T1000 (cell line): ENCODE results near the gene PSORS1C2.
"Not testable (repeated sequence)": the region's sequence is repeated elsewhere in the genome, so short reads cannot be mapped to it uniquely, and the experiment has no call there.

Experiments used
- DNase-seq: peaks from one replicate; lab custom pipeline; 2025; ENCODE audit warnings: mixed read lengths; lab: John Stamatoyannopoulos, UW

PSORS1C2 gene

DNA sequence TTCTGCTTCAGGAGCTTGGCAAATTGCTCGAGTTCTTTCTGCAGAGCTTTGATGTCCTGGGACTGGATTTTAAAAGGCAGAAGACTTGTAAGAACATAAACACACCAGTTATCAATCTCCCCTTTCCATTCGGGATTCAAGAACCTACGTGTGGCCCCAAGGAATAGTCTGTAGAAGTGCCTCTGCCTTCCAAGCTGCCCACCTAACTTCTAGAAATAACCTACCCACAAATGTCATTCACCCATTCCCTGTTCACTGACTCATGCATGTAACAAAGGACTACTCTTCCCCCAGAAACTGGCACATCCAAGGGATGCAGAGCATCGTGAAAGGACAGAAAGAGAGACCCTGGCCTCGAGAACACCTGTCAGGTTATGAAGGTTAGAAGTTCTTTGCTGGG lies 27.1 kb upstream of the PSORS1C2 start:
- DNase-seq: no peak

DNA sequence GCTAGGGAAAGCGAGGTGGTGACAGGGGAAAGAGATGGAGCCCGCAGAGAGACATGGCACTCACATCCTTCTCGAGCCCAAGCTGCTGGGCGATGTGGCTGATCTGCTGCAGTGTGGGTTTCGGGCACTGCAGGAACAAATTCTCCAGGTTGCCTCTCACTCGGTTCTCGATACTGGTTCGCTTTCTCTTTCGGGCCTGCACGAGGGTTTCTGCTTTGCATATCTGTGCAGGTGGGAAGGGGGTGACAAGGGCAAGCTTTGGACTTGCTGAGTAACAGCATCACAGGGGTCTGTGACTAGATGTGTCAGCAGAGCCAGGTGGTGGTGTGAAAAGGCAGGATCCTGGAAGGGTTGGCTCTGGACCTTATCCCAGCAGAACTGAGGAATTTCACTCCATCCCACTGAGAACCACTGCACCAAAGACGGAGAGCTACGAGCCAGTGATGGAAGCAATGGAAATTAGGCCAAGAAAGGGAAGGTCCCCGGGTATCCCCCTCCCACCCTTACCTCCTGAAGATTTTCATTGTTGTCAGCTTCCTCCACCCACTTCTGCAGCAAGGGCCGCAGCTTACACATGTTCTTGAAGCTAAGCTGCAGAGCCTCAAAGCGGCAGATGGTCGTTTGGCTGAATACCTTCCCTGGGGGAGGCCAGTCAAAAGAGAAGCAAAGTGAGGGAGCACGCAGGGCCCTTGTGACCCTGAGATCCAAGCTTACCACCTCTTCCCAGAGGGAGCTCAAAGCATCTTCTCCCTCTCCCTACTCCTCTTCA lies 26.4 kb upstream of the PSORS1C2 start:
- DNase-seq: not testable (repeated sequence)

DNA sequence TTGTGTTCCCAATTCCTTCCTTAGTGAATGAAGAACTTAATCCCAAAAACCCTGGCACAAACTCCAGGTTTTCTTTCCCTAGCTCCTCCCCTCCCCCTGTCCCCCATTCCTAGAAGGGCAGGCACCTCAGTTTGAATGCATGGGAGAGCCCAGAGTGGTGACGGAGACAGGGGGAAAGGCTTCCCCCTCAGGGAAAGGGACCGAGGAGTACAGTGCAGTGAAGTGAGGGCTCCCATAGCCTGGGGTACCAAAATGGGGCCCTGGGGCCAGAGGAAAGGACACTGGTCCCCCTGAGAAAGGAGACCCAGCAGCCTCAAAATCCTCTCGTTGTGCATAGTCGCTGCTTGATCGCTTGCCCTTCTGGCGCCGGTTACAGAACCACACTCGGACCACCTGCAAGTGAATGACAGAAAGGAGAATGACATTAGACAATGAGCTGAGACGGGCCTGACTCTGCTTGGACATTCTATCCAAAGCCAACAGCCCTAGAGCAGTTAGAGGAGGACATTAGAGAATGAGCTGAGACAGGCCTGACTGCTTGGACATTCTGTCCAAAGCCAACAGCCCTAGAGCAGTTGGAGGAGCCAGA lies 25.7 kb upstream of the PSORS1C2 start:
- not testable (repeated sequence) for DNase-seq

DNA sequence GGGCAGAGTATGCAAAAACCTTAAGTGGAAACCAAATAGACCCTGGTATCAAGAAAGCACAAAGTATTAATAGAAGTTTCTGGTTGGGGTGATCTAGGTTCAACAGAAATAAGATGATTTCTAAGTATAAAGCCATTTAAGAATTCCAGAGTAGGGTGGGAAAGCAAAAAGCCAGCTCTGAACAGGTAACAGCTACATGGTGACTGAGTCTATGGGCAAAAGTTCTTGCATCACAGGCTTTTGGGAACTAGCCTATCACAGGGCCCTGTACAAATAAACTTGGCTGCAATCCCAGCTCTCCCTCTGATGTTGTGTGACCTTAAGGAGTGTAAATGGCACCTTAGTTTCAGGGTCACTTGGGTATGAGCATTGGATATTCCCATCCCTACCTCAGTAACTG lies 25.1 kb upstream of the PSORS1C2 start:
- no peak for DNase-seq

DNA sequence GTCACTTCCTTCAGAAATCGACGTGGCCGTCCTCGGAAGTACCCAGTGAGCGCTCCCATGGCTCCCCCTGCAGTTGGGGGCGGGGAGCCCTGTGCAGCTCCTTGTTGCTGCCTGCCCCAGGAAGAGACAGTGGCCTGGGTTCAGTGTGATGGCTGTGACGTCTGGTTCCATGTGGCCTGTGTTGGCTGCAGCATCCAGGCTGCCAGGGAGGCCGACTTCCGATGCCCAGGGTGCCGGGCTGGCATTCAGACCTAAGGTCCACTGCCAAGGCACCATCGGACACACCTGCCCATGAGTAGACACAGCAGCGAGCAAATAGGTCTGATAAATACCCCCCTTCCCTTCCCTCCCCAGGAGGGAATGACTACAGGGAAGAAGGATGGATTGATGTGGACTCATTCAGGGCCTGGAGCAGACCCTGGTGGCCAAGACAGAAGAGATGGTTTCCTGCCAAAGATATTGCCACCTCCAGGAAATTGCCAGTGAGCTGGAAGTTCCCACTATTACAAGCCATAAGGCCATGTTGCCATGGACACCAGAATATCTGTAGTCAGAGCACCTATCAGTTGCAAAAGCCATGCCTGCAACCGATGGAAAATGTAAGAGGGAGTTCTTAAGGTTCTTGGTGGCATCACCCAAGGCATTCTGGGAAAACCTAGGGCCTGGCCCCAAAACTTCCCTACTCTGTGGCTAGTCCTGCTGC lies 23.7 kb upstream of the PSORS1C2 start:
- no peak for DNase-seq

DNA sequence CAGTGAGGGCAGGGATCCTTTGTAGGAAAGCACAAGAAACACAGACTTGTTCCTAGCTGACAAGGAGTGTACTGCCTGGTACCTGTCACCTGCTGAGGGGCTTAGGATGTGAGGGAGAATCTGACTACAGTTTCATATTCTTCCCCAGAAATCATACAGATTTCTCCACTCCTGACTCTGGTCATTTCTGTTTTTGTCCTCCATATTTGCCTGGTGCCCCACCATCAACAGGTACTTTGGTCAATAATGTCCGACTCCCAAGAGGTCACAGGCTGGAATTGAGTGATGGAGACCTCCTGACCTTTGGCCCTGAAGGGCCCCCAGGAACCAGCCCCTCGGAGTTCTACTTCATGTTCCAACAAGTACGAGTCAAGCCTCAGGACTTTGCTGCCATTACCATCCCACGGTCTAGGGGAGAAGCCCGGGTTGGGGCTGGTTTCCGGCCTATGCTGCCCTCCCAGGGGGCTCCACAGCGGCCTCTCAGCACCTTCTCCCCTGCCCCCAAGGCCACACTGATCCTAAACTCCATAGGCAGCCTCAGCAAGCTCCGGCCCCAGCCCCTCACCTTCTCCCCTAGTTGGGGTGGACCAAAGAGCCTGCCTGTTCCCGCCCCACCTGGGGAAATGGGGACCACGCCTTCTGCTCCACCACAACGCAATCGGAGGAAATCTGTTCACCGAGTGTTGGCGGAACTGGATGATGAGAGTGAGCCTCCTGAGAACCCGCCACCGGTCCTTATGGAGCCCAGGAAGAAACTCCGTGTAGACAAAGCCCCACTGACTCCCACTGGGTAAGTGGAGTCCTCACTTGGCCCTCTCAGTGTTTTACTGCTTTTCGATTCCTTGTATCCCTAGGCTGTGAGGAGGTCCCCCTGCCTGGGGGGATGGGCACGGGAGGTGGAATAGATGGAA lies 22.6 kb upstream of the PSORS1C2 start:
- no peak for DNase-seq

DNA sequence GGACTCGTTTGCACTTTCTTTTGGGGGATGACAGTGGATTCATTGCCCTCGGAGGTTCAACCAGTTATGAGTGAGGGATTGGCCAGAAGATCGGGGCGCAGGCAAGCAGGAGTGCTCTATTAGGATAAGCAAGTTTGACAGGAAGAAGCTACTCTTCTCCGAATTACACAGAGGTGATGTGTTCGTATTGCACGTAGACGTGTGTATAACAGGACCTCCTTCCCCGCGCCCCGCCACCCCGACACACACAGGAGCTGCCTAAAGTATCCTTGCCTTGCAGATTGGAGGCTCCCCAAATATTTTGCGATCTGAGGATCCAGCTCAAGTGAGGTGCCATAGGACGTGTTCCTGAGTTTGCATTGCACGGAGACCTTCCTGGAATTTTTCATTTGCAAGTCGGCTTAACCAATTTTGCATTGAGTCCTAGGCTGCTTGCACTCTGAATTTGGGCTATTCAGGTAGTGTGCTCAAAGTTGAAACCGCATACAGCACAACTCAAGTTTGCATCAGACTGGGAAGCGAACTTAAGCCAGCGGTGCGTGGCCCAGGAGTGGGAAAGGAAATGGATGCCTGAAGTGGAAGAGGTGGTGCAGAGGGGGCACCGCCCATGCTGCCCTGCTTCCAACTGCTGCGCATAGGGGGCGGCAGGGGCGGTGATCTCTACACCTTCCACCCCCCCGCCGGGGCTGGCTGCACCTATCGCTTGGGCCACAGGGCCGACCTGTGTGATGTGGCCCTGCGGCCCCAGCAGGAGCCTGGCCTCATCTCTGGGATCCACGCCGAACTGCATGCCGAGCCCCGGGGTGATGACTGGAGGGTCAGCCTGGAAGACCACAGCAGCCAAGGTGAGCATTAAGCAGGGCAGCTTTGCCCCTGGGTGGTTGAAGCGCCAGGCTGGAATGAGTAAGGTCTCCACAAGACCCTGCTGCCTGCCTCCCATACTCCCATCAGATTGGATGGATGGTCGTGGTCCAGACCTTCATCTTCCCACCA lies 20.3 kb upstream of the PSORS1C2 start:
- DNase-seq: no peak

DNA sequence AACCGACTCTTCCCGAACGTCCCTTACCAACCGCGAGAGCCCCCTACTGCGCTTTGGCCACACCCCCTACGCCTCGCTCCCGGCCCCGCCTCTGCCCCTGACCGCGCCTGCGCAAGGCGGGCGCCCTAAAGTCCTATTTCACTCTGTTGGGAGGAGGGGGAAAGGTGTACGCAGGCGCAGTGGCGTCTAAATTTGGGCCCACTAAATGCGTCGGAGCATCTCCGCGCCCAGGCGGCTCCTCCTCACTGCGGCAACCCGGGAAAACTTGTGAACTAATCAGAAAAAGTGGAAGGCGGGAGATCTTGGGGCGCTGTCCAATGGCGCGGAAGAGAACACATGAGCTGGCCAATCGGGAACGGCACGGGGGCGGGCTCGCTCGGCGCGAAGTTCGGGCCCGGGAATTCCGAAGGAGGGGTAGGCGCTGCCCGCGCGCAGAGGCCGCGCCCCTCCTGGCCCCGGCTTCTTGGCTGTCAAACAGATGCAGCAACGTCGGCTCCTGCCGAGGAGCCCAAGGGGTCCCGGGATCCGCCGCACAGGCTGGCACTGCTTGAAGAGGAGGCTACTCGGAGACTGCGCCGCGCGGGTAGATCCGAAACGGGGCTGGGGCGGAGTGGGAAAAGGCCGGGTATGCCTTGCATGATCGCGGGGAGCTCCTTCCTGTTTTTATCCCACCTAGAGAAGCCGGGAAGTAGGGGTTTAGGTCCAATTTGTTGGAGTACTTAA lies 19.4 kb upstream of the PSORS1C2 start, which contains the start of gene TCF19:
Gene TCF19 (plus strand): TSS at position 450 of the 723 bp plus-strand sequence. CDS start 881 bp downstream, outside the sequence.
- peak; percentile 99 for DNase-seq

DNA sequence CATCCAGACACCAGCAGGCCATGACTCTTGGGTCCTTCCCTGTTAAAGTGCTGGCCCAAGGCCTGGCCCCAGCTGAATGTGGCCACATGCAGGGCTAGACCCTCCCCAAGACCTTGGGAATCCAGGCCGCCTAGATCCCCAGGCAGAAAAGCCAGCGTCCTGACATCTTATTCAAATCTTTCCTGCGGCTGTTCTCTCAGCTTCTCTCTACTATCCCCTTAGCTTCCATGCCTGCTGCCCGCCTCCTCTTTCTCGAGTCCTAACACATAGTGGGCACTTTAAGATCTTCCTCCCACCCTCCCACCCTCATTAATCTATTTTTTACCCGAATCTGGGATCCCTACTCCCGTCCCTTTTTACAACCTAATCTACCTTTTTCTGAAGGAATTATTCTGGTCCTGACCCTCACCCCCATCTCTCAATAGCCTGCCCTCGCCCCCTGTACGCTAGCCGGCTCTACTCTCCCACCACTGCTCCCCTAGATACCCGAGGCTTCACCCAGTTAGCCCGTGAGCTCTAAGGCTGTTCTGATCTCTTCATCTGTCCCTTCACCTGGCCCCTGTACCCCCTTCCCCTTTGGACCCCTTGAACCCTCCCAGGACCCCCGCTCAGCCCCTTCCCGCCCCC lies 18.8 kb upstream of the PSORS1C2 start, which contains the start of gene CCHCR1:
Gene CCHCR1 (minus strand): TSS at position 290 of the 627 bp plus-strand sequence. CDS start 202 bp downstream, at position 88.
- DNase-seq: no peak

DNA sequence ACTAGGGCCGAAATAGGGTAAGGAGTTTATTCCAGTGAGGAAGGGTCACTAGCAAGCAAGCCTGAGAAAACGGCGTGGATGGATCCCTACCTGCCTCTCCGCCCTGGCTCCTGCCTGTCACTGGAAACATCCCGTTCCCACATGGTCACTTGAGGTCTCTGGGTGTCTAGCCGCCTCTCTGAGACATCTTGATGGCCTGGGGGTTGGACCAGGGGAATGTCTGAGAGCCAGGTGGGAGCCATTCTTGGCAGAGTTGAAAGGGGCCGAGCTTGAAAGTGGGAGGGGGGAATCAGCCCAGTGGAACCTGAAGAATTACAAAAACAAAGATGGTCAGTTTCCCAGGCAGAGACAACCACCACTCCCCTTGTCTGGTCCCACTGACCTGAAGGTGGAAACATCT lies 17.8 kb upstream of the PSORS1C2 start:
- DNase-seq: no peak

DNA sequence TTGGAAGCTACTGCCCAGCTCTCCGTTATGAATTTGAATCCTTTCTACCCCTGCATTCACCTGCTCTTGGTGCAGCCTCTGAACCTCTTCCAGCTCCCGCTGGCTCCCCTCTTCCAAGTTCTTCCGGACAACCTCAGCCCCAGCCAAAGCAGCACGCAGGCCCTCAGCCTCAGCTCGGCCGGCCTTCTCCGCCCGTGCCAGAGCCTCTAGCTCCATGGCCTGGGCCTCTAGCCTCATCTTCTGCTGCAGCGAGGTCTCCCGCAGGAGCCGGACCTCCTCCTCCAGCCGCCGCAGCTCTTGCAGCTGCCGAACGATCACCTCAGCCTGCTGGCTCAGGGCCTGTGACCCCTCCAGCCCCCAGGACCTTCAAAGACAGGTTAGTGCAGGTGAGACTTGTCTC lies 15.6 kb upstream of the PSORS1C2 start:
- DNase-seq: no peak

DNA sequence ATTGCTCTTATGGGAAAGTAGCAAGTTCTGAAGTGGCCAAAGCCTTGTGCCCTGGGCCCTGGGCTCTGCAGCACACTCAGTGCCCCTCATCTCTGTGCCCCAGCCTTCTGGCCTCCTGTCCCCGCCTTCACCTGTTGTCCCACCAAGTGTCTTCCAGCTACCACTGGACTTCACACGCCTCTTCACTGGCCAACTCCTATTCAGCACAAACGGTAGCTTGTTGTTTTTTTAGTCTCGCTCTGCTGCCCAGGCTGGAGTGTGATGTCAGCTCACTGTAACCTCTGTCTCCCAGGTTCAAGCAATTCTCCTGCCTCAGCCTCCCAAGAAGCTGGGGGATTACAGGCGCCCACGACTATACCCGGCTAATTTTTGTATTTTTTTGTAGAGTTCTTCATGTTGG lies 13.9 kb upstream of the PSORS1C2 start:
- no peak for DNase-seq

DNA sequence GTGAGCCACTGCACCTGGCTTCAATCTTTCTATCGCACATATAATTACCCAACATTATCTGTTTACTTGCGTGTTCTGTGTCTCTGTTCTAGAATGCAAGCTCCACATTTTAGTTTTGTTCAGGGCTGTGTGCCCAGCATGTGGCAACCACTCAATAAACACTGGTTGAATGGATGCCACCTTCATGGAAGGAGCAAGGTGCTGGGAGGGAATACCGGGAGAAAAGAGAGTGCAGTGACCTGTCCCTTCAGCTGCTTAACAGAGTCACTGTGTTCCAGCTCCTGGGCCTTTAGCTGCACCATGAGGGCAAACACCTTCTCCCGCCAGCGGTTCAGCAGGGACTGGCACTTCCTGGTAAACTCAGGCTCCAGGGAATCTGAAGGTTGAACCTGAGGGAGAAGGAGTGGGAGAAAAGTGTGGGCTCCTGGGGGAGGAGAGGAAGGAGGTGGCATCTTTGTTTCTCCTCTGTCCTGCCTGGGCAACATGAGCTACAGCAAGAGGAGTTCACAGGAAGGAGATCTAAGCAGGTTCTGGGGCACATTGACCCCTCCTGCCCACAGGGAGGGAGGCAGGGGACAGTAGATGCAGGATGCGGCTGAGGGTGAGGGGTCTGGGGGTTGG lies 11.1 kb upstream of the PSORS1C2 start:
- no peak for DNase-seq

DNA sequence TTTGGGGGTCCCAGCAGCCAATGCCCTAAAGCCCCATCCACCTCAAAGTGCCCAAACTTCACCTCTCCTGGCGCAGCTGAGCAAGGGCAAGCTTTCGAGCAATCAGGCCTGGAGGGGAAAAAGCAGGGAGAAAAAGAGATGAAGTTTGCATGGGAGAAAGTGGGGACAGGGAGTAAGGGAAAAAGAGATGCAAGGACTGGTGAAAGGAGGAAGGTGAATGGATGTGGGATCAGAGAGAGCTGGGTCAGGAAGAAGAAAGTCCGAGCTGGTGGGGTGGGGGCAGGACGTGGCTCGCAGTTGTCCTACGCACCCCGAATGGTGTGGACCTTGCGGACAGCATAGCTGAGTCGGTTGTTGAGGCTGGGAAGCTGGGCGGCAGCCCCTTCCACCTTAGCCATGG lies 6.5 kb upstream of the PSORS1C2 start:
- no peak for DNase-seq

DNA sequence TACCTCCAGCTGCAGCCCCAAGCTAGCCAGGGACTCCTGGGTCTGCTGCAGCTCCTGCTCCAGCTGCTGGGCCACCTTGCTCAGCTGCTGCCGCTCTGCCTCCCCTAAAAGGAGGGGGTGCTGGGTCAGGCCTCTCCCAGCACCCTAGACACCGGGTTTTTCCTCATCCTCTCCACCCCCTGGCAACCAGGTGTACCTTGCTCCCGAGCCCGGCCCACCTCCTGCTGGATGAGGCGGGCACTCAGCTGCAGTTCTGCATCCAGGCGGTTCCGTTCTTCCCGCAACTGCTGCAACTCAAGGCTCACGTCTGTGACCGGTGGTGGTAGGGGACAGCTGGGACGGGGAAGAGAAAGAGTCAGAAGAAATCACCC lies 6.1 kb upstream of the PSORS1C2 start:
- DNase-seq: no peak

DNA sequence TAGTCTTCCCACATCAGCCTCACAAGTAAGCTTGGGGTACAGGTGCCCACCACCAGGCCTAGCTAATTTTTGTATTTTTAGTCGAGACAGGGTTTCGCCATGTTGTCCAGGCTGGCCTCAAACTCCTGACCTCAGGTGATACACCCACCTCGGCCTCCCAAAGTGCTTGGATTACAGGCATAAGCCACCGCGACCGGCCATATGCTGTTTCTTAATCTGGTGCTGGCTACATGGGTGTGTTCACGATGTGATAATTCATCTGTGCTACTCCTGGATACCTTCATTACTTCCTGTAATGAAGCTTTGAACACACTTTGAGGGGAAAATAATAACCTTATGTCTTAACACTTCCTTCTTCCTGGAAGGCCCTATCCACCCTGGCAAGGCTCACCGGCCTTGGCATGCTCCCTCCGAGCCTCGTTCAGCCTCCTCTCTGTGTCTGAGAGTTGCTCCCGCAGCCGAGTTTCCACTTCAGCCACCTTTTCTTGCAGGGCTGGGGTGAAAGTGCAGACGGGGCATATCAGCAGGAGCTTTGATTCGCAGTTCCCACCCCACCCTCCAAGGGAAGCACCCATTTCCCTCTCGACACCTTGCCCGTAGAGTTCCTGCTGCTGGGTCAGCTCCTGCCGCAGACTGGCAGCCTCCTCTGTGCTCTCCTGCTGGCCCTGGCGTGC lies 5.6 kb upstream of the PSORS1C2 start:
- DNase-seq: no peak

DNA sequence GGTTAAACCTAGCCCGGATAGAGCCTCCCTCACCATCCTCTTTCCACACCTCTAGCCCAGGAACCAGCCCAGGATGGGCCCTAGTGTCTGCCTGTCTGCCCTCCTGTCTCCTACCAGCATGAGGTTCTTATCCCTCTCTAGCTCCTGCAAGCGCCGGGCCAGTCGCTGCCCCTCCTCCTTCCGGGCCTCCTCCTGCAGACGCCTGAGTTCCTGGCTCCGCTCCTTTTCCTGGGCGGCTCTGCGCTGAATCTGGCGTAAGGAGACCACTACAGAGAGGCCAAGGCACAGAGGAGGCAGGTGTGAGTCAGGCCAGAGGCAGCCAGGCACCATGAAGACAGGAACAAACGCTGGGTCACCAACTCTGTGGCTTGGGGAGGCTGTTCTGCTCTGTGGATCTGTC lies 4.3 kb upstream of the PSORS1C2 start:
- DNase-seq: peak; percentile 13

DNA sequence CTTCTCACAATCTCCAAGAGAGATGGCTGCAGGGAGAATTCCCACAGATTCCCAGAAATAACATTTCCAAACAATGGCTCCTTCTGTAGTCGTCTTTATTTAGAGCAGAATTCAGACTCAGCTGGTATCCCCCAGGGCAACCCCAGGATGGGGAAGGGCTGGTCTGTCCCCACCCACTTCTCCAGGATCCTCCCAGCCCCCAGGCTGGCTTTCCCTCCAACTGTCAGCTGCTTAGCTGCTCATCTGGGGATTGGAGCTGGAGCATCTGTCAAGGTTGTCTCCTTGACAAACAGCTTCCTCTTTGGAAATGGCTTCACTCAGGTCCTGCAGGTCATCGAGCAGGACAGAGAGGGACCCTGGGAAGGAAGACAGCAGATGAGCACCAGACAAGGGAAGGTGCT lies 3.5 kb upstream of the PSORS1C2 start:
- DNase-seq: no peak

DNA sequence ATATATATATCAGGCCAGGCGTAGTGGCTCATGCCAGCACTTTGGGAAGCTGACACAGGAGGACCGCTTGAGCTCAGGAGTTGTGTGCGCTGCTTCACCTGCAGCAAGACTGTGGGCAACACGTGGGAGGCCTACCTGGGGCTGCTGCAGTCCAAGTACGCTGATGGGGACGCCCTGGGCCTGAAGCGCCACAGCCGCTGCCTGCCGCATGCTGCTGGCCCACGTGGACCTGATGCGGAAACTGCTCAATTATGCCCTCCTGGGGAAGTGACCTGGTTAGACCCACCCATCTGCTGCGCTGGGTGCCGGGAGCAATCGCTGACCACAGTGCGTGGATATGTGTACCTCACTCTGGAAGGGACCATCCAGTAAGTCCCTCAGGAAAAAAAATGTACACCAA lies 1.8 kb upstream of the PSORS1C2 start:
- DNase-seq: no peak
